ENCODE results near the gene EXTL1. TPM values are rescaled to one million over a fixed set of nuclear protein-coding genes. Genes with fewer than 3 reads are reported as not detected.

The EXTL1 gene
- total RNA-seq, 1 experiment from 2014 or later = not detected

- H3K4me1 Mint-ChIP-seq (ENCODE audit: low read depth, unreplicated experiment) = no peaks in the 10 kb centered on the region
- TF ChIP-seq CTCF (IDR thresholded peaks at IDR 0.05; ENCODE audit: unreplicated experiment) = no peak
- H3K36me3 Mint-ChIP-seq (ENCODE audit: insufficient read depth, unreplicated experiment) = no peaks in the 10 kb centered on the region
- intact Hi-C loops (cut with micrococcal nuclease; ENCODE audit: unreplicated experiment) = no loop called here
- DNase-seq = no peak
- no peak overlapping the region for H3K27ac Mint-ChIP-seq (ENCODE audit: unreplicated experiment)
- H3K9me3 Mint-ChIP-seq (ENCODE audit: low read depth, unreplicated experiment) = no peaks in the 10 kb centered on the region
- no peak overlapping the region for H3K4me3 Mint-ChIP-seq (ENCODE audit: low read depth, unreplicated experiment)
- H3K27me3 Mint-ChIP-seq (ENCODE audit: unreplicated experiment) = peaks cover 31% of the 10 kb centered on the region
- BruUV-seq (replicated peaks) = no TSS peak
- CTCF ChIA-PET = interaction anchor here (0.7 kb wide), 1 partner anchor 19 kb away, joined by 3 read pairs; no protein-coding TSS in a partner anchor
Observed at GRCh38 chr1:26053718-26054560, 32.4 kb downstream of the EXTL1 start.

- Mint-ChIP-seq H3K36me3 (ENCODE audit: insufficient read depth, unreplicated experiment) (no peaks in the 10 kb centered on the region), H3K27me3 (ENCODE audit: unreplicated experiment) (peaks cover 31% of the 10 kb centered on the region), H3K9me3 (ENCODE audit: low read depth, unreplicated experiment) (no peaks in the 10 kb centered on the region), H3K4me3 (ENCODE audit: low read depth, unreplicated experiment) (no peak overlapping the region), H3K4me1 (ENCODE audit: low read depth, unreplicated experiment) (no peaks in the 10 kb centered on the region), H3K27ac (ENCODE audit: unreplicated experiment) (no peak overlapping the region)
- CTCF ChIA-PET = no interaction called here
- intact Hi-C loops (cut with micrococcal nuclease; ENCODE audit: unreplicated experiment) = no loop called here
- BruUV-seq (replicated peaks) = no TSS peak
- DNase-seq = no peak
- no peak for TF ChIP-seq CTCF (IDR thresholded peaks at IDR 0.05; ENCODE audit: unreplicated experiment)
Observed at GRCh38 chr1:26055041-26055440, 33.5 kb downstream of the EXTL1 start.

GRCh38 chr1:26057189-26057588 is 35.6 kb downstream of the EXTL1 start:
- CTCF ChIA-PET = interaction anchor here (0.7 kb wide), 1 partner anchor 13 kb away, joined by 4 read pairs; no protein-coding TSS in a partner anchor
- Mint-ChIP-seq H3K9me3 (ENCODE audit: low read depth, unreplicated experiment) (no peaks in the 10 kb centered on the region), H3K4me1 (ENCODE audit: low read depth, unreplicated experiment) (no peaks in the 10 kb centered on the region), H3K27ac (ENCODE audit: unreplicated experiment) (no peak overlapping the region), H3K4me3 (ENCODE audit: low read depth, unreplicated experiment) (no peak overlapping the region), H3K27me3 (ENCODE audit: unreplicated experiment) (peaks cover 28% of the 10 kb centered on the region), H3K36me3 (ENCODE audit: insufficient read depth, unreplicated experiment) (no peaks in the 10 kb centered on the region)
- intact Hi-C loops (cut with micrococcal nuclease; ENCODE audit: unreplicated experiment) = no loop called here
- TF ChIP-seq CTCF (IDR thresholded peaks at IDR 0.05; ENCODE audit: unreplicated experiment) = no peak
- BruUV-seq (replicated peaks) = no TSS peak
- DNase-seq = no peak

DNA sequence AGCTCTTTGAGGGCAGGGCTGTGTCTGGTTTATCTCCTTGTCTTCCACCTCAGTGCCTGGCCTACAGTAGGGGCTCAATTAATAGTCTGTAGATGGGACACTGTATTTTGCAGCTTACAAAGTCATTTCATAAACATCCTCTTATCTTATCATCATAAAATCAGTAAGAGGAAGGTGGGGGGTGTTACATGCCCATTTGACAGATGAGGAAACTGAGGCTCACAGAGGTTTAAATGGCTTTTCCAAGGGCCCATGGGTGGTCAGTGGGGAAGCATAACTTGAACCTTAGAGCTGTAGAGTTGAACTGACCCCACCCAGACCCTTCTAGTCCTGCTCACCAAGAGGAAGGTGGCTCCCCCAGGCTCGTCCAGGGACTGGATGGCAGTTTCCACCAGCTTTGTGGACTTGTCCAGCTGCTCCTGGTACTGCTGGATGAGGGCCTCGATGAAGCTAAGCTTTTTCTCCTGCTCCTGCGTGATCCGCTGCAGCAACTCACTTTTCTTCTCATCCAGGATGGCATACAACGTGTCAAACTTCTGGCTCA is 36.5 kb downstream of the EXTL1 start:
- H3K36me3 Mint-ChIP-seq (ENCODE audit: insufficient read depth, unreplicated experiment) = no peaks in the 10 kb centered on the region

More for the DNA sequence above, 36.5 kb downstream of the EXTL1 start:
- CTCF ChIA-PET = interaction anchor here (0.6 kb wide), 1 partner anchor 291 kb away, joined by 5 read pairs; no protein-coding TSS in a partner anchor
- DNase-seq = no peak
- TF ChIP-seq CTCF (IDR thresholded peaks at IDR 0.05; ENCODE audit: unreplicated experiment) = no peak
- no peak overlapping the region for H3K27ac Mint-ChIP-seq (ENCODE audit: unreplicated experiment)
- intact Hi-C loops (cut with micrococcal nuclease; ENCODE audit: unreplicated experiment) = no loop called here
- H3K4me1 Mint-ChIP-seq (ENCODE audit: low read depth, unreplicated experiment) = no peaks in the 10 kb centered on the region
- peaks cover 28% of the 10 kb centered on the region for H3K27me3 Mint-ChIP-seq (ENCODE audit: unreplicated experiment)
- H3K9me3 Mint-ChIP-seq (ENCODE audit: low read depth, unreplicated experiment) = no peaks in the 10 kb centered on the region
- no peak overlapping the region for H3K4me3 Mint-ChIP-seq (ENCODE audit: low read depth, unreplicated experiment)
- no TSS peak for BruUV-seq (replicated peaks)
